Activated T-cell treated with anti-CD3 and anti-CD28 coated beads for 48 hours (primary cell): ENCODE results near the gene BPNT1.
"Not testable (repeated sequence)": the region's sequence is repeated elsewhere in the genome, so short reads cannot be mapped to it uniquely, and the experiment has no call there.

ENCODE experiments used
- DNase-seq: peaks from one replicate; pipeline ENCODE4 v3.0.0-alpha.2; 2020; ENCODE audit warnings: low read depth

The BPNT1 gene, protein sequence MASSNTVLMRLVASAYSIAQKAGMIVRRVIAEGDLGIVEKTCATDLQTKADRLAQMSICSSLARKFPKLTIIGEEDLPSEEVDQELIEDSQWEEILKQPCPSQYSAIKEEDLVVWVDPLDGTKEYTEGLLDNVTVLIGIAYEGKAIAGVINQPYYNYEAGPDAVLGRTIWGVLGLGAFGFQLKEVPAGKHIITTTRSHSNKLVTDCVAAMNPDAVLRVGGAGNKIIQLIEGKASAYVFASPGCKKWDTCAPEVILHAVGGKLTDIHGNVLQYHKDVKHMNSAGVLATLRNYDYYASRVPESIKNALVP

DNA sequence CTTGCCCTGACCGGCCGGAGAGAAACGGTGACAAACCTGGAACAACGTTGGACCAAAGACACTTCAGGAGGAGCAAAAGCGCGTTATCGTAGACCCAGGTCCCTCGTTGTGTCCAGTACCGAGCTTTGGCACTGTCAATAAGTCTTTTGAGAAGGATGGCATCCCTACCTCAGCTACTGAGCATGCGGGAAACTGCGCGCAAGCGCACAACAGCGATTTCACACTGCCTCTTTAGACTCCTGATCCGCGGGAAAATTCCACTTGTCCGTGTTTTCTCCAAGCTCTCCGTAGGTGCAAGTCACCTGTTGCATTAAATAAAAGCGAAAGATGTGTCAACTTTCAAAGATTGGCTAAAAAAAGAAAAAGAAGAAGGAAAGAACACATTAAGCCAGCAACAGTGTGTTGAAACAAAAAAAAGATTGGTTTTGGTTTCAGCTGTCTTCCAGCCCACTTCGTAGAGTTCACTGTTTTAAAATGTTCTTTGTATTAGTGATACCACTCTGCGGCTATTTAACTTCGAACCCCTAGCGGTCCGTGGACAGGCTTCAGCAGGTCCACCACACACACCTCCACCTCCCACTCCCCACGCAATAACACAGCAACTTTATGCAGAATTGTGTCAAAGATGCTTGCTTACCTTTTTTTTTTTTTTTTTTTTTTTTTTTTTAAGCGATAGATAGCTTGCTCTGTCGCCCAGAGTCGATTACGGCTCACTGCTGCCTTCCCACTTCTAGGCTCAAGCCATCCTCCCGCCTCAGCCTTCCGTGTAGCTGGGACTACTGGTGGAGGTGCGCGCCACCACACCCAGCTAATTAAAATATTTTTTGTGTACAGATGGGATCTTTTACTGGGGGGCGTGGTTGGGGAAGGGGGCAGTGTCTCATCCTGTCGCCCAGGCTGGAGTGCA is at the start of gene BPNT1:
Gene BPNT1, minus strand, starts transcription at position 139 of the 907 bp plus-strand sequence. CDS start 9,942 bp downstream, outside the sequence.
- peak; percentile 95 for DNase-seq

DNA sequence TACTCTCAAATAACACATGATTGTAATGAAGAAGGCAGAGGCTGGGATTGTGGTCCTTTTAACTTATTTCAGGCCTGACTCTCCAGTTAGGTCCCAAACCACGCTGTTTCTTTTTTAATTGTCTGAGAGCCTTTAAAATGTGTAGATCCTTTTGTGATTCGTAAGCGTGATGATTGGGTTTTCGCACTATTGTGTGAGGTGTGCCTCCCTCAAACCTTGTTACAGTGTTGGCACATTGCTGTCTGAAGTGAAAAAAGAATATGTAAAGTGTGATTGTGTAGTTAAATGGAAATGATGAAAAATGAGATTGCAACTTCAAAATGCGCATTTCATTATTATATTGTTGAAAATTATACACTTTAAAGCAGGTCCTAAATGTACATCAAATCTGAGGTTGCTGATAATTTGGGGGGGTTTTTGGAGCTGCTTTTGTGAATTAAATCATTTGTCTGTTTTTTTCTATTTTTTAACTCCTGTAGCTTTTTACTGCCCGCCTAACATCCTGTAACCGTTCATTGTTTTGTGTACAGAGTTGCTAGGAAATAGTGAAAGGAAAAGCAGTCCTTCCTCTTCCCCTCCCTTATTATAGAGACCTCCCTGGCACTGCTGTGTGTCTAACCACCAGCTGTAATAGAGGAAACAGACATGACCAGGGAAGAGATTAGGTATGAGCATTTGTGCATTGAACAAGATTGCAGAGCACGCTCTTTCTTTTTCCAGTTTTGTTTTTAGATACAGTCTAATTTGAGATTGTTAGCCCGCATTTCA is 47.6 kb upstream of the BPNT1 start:
- no peak for DNase-seq

DNA sequence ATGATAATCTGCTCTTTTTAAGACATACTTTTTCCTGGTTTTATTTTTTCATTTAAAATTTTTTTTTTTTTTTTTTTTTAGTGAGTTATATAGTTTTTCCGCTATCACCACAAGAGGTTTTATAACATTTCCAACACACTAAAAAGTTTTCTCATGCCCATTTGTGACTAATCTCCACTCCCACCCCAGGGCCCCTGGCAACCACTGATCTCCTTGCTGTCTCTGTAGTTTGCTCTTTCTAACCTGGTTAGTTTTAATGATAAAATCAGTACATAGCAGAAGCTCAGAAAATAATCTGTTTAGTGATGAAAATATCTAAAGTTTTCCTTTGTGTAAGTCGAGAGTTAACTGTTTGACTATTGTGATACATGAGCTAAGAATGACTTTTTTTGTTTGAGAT is 46.2 kb upstream of the BPNT1 start:
- peak; percentile 13 for DNase-seq

DNA sequence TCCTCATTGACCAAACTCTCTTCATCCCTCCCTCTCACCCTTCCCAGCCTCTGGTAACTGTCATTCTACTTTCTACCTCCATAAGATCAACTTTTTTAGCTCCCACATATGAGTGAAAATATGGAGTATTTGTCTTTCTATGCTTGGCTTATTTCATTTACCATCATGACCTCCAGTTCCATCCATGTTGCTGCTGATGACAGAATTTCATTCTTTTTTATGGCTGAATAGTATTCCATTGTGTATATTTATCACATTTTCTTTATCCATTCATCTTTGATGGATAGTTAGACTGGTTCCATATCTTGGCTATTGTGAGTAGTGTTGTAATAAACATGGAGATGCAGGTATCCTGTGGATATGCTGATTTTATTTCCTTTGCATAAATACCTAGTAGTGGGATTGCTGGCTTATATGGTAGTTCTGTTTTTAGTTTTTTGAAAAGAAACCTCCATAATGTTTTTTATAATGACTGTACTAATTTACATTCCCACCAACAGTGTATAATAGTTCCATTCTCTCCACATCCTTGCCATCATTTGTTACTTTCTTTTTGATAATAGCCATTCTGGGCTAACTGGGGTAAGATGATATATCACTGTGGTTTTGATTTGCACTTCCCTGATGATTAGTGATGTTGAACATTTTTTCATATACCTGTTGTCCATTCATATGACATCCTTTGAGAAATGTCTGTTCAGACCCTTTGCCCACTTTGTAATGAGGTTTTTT is 40.1 kb upstream of the BPNT1 start:
- DNase-seq, result no peak

DNA sequence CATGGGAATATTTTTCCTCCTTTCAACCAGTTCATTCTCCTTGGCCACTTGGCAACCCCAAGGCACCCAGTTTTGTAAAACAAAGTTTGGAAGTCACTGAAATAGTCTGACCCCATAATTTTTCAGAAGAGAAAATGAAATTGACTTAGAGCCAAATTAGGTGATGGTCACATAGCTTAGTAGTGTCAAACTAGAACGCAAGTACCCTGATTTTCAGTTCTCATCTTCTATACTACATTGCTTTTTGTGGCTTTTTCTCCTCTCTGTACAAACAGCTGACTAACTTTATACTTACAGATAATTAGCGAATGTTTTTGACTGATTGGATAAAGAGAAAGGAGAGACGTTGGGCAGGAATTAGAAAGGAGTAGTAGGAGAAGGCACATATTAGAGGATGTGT is 37.5 kb upstream of the BPNT1 start:
- DNase-seq, result no peak

DNA sequence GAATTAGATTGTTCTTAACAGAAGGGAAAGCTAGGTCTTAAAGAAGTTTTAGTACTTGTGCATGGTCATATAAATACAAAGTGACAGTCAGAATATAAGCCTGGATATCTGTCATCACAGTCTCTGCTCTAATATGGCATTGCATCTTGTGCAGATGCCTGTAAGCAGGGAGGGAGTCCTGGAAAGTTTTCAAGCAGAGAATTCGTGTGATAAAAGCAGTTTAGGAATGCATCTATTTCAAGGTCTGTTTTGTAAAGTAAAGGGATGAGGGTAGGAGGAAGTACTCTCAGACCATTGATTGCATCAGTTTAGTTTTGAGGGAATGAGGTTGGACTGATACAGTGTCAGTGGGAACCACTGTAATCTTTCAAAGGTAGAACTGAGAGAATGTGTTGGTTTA is 35.0 kb upstream of the BPNT1 start:
- DNase-seq, result no peak

DNA sequence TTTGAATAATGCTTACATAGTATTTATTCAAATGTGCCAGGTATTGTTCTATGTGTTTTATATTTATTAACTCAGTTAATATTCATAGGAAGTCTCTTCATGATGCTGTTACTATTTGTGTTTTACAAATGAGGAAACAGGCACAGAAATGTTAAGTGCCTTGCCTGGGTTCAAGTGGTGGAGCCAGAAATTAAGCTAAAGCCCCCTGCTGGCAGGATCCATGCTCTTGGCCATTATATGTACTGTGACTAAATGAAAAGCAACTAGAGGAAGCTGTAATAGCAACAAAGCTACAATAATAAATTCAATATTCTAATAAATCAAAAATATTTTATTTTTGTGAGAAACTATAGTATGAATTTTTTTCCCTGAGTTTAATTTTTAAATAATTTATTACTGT is 34.3 kb upstream of the BPNT1 start:
- no peak for DNase-seq

DNA sequence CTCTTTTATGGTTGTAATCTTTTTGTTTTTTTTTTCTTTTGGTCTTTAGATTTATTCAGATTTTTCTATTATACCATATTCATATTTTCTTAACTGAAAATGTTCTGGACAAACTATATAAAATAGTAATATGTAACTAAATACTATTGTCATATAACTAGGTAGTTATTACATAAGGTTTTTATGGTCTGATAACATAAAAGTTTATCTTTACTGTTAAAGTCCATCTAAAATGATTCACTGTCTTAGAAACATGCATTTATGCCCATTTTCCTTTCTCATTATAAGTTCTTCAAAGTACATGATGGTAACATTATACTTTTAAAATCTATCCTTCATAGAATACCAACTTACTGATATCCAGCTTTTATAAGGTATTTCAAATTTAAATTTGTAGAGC is 33.5 kb upstream of the BPNT1 start:
- no peak for DNase-seq

DNA sequence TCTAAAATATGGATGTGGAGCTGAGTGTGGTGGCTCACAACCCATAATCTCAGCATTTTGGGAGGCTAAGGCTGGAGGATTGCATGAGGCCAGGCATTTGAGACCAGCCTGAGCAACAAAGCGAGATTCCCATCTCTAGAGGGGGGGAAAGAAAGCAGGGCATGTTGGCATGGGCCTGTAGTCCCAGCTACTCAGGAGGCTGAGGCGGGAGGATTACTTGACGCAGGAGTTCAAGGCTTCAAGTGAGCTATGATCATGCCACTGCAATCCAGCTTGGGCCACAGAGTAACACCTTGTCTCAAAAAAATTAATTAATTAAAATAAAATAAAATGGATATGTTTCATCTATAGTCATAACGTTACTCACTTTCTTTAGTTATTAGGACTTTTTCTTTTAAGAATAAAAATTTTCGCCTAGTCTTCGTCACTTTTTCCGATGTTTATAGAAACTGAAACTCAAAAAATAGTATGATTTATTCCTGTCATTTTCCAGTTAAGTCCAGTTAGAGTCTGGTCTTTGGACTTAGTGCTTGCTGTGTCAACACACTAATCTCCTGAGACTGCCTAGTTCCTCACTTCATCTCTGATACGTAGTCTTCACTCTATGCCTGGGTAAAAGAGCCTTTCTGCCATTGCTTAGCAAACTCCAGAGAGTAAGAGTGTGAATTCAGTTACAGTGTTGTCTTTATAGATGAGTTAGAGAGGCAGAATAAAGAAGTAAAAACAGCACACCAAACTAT is 32.4 kb upstream of the BPNT1 start:
- no peak for DNase-seq

DNA sequence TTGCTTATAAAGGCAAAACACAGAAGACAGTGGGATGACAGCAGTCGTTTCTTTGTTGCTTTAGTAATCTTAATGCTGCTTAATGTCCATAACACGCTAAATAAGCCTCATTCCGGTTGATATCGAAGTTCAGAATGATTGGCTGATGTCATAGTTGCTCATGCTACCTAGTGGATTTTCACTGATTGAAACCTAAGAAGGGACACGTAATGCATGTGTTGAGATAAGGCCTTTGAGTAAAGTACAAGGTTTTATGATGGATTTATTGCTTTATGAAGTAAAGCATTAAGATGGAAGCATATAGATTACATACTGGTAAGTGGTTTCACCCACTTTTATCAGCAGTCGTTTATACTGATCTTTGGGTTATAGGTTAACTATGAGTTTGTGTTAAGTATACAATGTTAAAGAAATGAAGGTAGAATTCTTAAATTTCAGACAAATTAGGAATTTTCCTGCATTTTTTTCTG is 29.5 kb upstream of the BPNT1 start:
- DNase-seq, result no peak

DNA sequence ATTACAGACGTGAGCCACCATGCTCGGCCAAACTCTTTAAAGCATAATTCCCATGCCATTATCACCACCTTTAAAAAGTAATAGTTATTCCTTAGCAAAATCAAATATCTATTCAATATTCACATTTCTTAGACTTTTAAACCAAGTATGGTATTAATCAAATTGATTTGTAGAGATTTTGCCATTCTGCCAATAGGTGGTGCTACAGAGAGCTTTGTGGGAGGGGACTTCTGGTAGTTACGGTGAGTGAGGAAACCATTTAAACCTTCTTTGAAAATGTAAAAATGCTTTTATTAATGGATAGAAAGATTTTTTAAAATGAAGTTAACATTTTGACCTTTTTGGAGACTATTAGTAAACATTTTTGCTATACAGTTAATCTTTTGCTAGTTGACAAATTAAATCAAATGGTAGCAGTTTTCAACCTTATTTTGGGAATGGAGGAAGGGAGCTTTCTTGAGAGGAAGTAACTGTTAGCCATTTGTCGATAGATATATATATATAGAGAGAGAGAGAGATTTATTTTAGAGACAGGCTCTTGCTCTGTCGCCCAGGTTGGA is 23.6 kb upstream of the BPNT1 start:
- no peak for DNase-seq

DNA sequence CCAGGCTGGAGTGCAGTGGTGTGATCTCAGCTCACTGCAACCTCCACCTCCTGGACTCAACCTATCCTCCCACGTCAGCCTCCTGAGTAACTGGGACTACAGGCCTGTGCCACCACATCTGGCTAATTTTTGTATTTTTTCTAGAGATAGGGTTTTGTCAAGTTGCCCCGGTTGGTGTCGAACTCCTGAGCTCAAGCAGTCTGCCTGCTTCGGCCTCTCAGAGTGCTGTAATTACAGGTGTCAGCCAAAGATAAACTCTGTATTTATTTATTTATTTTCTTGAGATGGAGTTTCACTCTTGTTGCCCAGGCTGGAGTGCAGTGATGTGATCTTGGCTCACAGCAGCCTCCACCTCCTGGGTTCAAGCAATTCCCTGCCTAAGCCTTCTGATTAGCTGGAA is 23.0 kb upstream of the BPNT1 start:
- not testable (repeated sequence) for DNase-seq

DNA sequence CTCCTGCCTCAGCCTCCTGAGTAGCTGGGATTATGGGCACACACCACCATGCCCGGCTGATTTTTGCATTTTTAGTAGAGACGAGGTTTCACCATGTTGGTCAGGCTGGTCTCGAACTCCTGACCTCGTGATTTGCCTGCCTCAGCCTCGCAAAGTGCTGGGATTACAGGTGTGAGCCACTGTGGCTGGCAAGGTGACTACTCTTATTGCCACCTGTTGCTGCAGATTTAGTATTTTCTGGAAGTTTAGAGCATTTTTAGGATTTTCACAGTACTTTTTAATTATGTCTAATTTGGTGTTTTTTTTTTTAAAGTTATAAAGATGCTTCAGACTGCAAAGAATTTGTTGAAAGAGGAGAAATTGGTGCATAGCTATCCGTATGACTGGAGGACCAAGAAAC is 20.9 kb upstream of the BPNT1 start:
- not testable (repeated sequence) for DNase-seq

DNA sequence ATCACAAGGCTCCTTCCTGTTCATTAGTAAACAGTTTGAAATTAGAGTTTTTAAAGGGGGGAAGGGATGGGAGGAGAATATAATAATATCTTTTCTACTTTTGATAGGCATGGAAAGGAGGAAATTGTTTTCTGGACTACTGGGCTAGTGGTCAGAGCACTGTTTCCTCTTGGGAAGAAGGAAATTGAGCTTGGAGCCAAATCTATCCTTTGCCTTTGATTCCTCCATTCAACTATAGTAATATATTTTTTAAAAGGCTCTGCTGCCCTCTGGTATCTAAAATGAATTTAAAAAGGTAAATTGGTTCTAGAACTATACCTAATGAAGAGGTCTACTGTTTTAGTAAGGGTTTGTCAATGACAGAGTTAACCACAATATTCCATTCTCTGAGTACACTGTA is 10.2 kb upstream of the BPNT1 start:
- DNase-seq, result no peak

DNA sequence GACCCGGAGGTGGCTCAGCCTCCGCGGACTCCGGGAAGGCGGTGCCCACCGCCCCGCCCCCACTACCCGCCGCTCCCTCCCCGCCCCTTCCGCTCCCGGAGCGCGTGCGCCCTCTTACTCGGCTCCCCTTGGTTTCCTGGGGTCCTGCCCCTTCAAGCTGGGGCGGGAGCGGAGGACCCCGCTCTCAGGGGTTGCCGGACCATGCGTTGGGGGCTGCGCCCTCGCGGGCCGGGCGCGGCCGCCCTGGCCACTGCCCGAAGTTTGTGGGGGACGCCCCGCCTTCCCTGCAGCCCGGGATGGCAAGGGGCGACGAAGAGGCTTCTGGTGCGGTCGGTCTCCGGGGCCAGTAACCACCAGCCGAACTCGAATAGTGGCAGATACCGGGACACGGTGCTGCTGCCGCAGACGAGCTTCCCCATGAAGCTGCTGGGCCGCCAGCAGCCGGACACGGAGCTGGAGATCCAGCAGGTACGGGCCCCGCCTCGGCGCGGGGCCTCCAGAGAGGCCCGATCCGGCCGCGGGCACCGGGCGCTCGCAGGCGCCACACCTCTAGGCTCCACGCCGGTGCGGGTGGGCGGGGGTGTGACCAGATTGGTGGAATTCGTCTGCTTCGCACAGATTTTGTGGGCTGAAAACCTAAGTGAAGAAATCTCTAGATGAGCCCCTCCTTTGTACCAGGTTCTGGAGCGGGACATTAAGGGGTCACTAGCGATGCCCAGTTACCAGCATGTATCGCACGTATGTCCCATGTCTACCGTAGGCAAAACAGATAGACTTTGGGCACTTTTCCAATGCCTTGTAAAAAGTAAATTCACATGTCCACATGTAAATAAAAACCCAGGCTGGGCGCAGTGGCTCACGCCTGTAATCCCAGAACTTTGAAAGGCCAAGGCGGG is 4.7 kb upstream of the BPNT1 start, which contains the start of gene IARS2:
Gene IARS2, plus strand, starts transcription at position 117 of the 896 bp plus-strand sequence. Its CDS starts 85 bp downstream, at position 202.
- DNase-seq, result peak; percentile 88

DNA sequence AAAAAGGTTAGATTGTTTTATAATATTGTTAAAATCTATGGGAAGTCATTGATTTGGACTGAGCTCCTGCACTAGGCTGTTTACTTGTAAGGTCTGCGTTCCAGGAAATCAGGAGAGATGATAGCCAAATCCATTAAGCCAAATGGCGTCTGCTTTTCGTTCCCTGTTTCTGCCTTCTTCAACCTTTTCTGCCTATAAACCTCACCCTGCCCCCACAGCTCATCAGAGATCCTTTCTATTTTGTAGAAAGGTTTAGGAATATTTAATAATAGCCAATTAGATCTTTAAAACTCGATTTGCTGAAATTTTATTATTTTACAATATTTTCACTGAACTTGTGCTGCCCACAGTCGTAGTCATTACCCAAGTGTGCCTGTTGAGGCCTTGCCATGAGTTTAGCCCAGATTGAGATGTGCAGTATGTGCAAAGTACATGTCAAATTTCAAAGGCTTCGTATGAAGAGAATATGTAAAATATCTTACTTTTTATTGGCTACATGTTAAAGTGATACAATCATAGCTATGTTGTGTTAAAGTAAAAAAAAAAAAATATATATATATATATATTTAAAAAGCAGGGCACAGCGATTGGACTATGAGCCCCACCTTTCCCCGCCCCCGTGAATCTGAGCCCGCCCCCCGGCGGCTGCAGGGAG is 3.9 kb upstream of the BPNT1 start:
- no peak for DNase-seq

DNA sequence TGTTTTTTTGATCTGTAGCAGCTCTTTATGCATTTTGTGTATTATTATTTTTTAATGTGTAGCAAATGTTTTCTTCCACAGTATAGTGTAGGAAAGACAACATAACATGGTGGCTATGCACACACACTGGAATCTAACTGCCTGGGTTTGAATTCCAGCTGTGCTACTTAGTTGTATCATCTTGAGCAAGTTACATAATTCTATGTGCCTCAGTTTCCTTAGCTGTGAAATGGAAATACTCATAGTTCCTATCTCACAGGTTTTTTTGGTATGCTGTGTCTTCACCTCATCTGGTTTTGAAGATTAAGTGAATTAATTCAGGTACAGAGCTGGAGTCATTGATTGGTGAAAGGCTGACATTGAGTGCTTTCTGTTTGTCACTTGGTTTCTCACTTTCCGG is 3.1 kb upstream of the BPNT1 start:
- DNase-seq, result no peak

DNA sequence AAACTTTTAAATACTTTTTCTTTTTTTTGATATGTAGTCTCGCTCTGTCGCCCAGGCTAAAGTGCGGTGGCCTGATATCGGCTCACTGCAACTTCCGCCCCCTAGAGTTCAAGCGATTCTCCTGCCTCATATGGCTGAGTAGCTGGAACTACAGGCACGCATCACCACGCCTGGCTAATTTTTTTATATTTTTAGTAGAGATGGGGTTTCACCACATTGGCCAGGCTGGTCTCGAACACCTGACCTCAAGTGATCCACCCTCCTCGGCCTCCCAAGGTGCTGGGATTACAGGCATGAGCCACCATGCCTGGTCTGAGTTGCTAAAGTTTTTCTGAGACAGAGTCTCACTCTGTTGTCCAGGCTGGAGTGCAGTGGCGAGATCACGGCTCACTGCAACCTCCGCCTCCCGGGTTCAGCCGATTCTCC is 3.3 kb downstream of the BPNT1 start:
- not testable (repeated sequence) for DNase-seq

DNA sequence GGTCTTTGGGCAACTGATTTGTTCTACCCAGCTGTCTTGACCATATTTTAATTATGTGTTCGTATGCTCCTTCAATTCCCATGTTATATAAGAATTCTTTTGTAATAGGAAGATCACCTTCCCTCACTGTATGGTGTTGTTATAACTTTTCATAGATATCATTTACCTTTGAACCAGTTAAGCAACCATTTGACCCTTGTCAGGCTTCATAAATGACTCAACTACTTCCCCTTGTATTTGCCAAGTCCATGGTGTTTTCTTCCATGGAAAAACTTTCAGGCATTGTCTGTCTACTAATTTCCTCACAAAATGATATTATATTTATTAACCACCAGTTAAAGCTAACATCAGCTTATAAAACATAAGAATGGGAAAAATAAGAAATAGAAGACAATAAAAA is 5.1 kb downstream of the BPNT1 start:
- DNase-seq, result no peak
